GM19240 (cell line): ENCODE data around the gene ST6GALNAC4.

Experiments used
- DNase-seq: peaks from one replicate; pipeline ENCODE4 v3.0.0; 2011; ENCODE audit warnings: low spot score; ENCODE audit not compliant: insufficient read length

Gene ST6GALNAC4

GRCh38 chr9:127915325-127915752 lies 1.5 kb downstream of the ST6GALNAC4 start:
- no peak for DNase-seq

GRCh38 chr9:127913682-127914081 lies 3.2 kb downstream of the ST6GALNAC4 start:
- DNase-seq = no peak

- DNase-seq = no peak
These were observed 4.0 kb downstream of the ST6GALNAC4 start for GRCh38 chr9:127912882-127913281.

- DNase-seq = no peak
These were observed 4.5 kb downstream of the ST6GALNAC4 start for GRCh38 chr9:127912296-127912695.

GRCh38 chr9:127910613-127911205 lies 6.1 kb downstream of the ST6GALNAC4 start:
- no peak for DNase-seq

GRCh38 chr9:127909839-127910273 lies 7.0 kb downstream of the ST6GALNAC4 start:
- DNase-seq = no peak

- no peak for DNase-seq
These were observed 8.2 kb downstream of the ST6GALNAC4 start for GRCh38 chr9:127908660-127908926.

GRCh38 chr9:127907867-127908659 lies 8.8 kb downstream of the ST6GALNAC4 start:
- no peak for DNase-seq

- DNase-seq = no peak
These were observed 11.1 kb downstream of the ST6GALNAC4 start for GRCh38 chr9:127905788-127906191.

GRCh38 chr9:127905004-127905728 lies 11.7 kb downstream of the ST6GALNAC4 start:
- DNase-seq = no peak

- DNase-seq = no peak
These were observed 12.3 kb downstream of the ST6GALNAC4 start for GRCh38 chr9:127904561-127905003.

- DNase-seq = no peak
These were observed 13.0 kb downstream of the ST6GALNAC4 start for GRCh38 chr9:127903557-127904475.

GRCh38 chr9:127899128-127899943 lies 17.5 kb downstream of the ST6GALNAC4 start, which contains the start of gene ST6GALNAC6:
Gene ST6GALNAC6, minus strand, starts transcription at chr9:127899603. Its CDS starts 1,622 bp downstream, at chr9:127897981.
- peak; percentile 70 for DNase-seq

GRCh38 chr9:127898433-127899127 lies 18.3 kb downstream of the ST6GALNAC4 start:
- no peak for DNase-seq

- no peak for DNase-seq
These were observed 19.6 kb downstream of the ST6GALNAC4 start for GRCh38 chr9:127897193-127897692.

GRCh38 chr9:127896395-127897192 lies 20.2 kb downstream of the ST6GALNAC4 start:
- DNase-seq = no peak

GRCh38 chr9:127895811-127896210 lies 21.0 kb downstream of the ST6GALNAC4 start:
- no peak for DNase-seq

GRCh38 chr9:127893392-127893791 lies 23.4 kb downstream of the ST6GALNAC4 start:
- no peak for DNase-seq

GRCh38 chr9:127892831-127893230 lies 24.0 kb downstream of the ST6GALNAC4 start:
- no peak for DNase-seq
